ENCODE results near the gene IGSF3.

Gene IGSF3

DNA sequence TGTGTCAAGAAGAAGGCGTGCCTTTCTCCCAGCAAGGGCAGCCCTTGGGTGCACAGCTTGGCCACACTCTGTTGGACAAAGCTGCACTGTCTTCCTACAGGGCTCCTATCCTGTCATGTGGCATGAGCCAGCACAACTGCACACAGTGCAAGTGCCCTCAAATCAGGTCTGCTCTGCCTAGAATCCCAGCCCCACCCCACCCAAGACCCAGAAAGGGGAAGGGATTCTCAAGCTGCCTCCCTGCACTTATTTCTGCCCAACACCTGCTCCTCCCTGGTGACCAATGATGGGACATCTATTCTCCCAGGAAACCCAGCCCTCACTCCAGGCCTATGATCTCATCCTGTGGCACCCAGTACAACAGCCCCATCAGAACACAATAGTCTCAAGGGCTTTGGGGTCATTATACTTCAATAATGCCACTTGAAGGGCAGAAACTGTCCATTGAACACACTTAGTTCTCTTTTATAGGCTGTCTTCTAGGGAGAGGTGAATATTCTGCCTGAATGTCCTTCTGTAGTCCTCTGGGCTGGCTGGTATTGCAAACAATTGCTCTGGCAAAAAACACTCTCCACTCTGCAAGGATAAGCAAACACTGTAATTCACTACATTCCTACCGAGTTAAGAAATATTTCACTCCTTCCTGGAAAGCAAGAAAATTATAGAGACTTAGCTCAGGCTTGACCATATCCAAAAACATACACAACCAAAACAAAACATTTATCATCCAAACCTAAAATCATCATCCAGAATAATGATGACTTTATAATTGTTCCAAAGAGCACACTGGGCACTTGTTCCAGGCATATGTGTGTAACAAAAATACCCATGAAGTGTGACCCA, 43.1 kb upstream of the IGSF3 start:
- H3K4me3 ChIP-seq (replicated peaks in 1 of 2; ENCODE audit: low read depth in 2 of 2, low read length in 2 of 2): no peak overlapping the region
- no peak for DNase-seq (ENCODE audit: low read depth in 2 of 2)
- TF ChIP-seq, protein P1, sequence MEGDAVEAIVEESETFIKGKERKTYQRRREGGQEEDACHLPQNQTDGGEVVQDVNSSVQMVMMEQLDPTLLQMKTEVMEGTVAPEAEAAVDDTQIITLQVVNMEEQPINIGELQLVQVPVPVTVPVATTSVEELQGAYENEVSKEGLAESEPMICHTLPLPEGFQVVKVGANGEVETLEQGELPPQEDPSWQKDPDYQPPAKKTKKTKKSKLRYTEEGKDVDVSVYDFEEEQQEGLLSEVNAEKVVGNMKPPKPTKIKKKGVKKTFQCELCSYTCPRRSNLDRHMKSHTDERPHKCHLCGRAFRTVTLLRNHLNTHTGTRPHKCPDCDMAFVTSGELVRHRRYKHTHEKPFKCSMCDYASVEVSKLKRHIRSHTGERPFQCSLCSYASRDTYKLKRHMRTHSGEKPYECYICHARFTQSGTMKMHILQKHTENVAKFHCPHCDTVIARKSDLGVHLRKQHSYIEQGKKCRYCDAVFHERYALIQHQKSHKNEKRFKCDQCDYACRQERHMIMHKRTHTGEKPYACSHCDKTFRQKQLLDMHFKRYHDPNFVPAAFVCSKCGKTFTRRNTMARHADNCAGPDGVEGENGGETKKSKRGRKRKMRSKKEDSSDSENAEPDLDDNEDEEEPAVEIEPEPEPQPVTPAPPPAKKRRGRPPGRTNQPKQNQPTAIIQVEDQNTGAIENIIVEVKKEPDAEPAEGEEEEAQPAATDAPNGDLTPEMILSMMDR (IDR thresholded peaks at IDR 0.05; ENCODE audit: low read depth, low read length): no peak

DNA sequence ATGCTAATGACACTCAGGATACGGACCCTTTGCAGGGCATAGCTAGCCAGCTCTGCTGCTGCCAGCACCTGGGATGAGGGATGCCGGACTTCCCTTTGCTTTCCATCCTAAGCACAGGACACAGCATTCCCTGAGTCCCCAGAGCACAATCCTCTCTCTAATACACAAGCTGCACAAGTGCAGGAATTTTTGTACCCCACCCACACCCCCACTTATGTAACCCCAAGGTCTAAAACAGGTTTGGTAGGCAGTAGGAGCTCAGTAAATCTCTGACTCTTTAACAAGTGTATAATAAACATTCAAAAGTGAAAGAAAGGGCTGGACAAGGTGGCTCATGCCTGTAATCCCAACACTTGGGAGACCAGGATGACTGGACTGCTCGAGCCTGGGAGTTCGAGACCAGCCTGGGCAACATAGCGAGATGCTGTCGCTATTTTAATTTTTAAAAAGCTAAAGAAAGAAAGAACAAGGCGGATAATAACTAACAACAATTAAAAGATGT, 42.2 kb upstream of the IGSF3 start:
- TF ChIP-seq, protein P1 (IDR thresholded peaks at IDR 0.05; ENCODE audit: low read depth, low read length): no peak
- H3K4me3 ChIP-seq (replicated peaks in 1 of 2; ENCODE audit: low read depth in 2 of 2, low read length in 2 of 2): no peak overlapping the region
- DNase-seq (ENCODE audit: low read depth in 2 of 2): no peak

GRCh38 chr1:116708255-116708900, 40.8 kb upstream of the IGSF3 start:
- H3K4me3 ChIP-seq (replicated peaks in 1 of 2; ENCODE audit: low read depth in 2 of 2, low read length in 2 of 2): no peak overlapping the region
- no peak for DNase-seq (ENCODE audit: low read depth in 2 of 2)
- TF ChIP-seq, protein P1 (IDR thresholded peaks at IDR 0.05; ENCODE audit: low read depth, low read length): no peak

GRCh38 chr1:116706841-116707240, 39.3 kb upstream of the IGSF3 start:
- TF ChIP-seq, protein P1 (IDR thresholded peaks at IDR 0.05; ENCODE audit: low read depth, low read length): no peak
- DNase-seq (ENCODE audit: low read depth in 2 of 2): no peak
- H3K4me3 ChIP-seq (replicated peaks in 1 of 2; ENCODE audit: low read depth in 2 of 2, low read length in 2 of 2): no peak overlapping the region

DNA sequence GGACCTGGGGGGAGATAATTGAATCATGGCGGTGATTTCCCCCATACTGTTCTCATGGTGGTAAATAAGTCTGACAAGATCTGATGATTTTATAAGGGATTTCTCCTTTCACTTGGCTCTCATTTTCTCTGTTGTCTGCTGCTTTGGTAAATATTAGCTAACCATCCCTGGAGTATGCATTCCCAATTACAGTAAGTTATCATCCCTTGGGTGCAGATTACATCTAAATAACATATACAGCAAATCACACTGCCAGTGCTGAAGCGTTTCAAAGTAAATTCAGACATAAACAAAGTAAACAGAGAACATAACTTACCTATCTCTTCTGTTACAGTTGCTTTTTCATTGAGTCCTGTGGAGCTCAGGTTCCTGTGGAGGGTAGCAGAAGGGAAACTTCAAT, 38.6 kb upstream of the IGSF3 start:
- TF ChIP-seq, protein P1 (IDR thresholded peaks at IDR 0.05; ENCODE audit: low read depth, low read length): no peak

GRCh38 chr1:116704278-116704677, 36.7 kb upstream of the IGSF3 start:
- no peak for DNase-seq (ENCODE audit: low read depth in 2 of 2)
- no peak overlapping the region for H3K4me3 ChIP-seq (replicated peaks in 1 of 2; ENCODE audit: low read depth in 2 of 2, low read length in 2 of 2)
- TF ChIP-seq, protein P1 (IDR thresholded peaks at IDR 0.05; ENCODE audit: low read depth, low read length): no peak

More for the DNA sequence above, 38.6 kb upstream of the IGSF3 start:
- no peak for DNase-seq (ENCODE audit: low read depth in 2 of 2)
- no peak overlapping the region for H3K4me3 ChIP-seq (replicated peaks in 1 of 2; ENCODE audit: low read depth in 2 of 2, low read length in 2 of 2)
